Ovary (tissue), 9 donors: Measurements from ENCODE around the gene TGM2. TPM values are rescaled to one million over a fixed set of nuclear protein-coding genes. Genes with fewer than 3 reads are reported as not detected.
A peak's percentile ranks its signal among the peaks of the same experiment; 100 is the strongest.

ENCODE experiments used
- DNase-seq, 5 donors: peaks; one replicate each; pipeline ENCODE4 v3.0.0-alpha.2; 2019 to 2020
- H3K27ac ChIP-seq, 2 donors: fragments of 200-600 bp; one replicate each; pipeline versions ENCODE4 v1.5.1 to v1.8.0; 2019 to 2022
- H3K27me3 ChIP-seq: fragments of 200-600 bp; one replicate; pipeline ENCODE4 v1.8.0; 2022
- H3K36me3 ChIP-seq: fragments of 200-600 bp; sonication (generic); one replicate; pipeline ENCODE4 v1.5.1; 2019
- H3K4me1 ChIP-seq: one replicate; pipeline ENCODE4 v1.8.1; 2013; ENCODE audit warnings: mild to moderate bottlenecking, moderate library complexity; ENCODE audit not compliant: insufficient read depth
- H3K4me3 ChIP-seq: fragments of 200-600 bp; sonication (generic); one replicate; pipeline ENCODE4 v1.5.1; 2017
- H3K9me3 ChIP-seq, 2 donors: fragments of 200-600 bp in 1 of 2; sonication (generic) in 1 of 2; one replicate each; pipeline versions ENCODE4 v1.5.1 to v1.8.1; 2013 to 2019; ENCODE audit warnings: mild to moderate bottlenecking in 1 of 2, moderate library complexity in 1 of 2
- EP300 ChIP-seq: sonication (generic); formaldehyde crosslinking; IDR thresholded peaks from one replicate; pipeline ENCODE4 v1.6.1; 2017; ENCODE audit warnings: antibody characterized with exemption
- POLR2A ChIP-seq: fragments of 450-650 bp; IDR thresholded peaks from one replicate; pipeline ENCODE4 v1.6.1; 2017; ENCODE audit warnings: antibody characterized with exemption, mild to moderate bottlenecking, moderate library complexity
- WGBS, 3 donors: extraction: QIAGEN DNeasy Blood & Tissue Kit in 1 of 3; methylation state at CpG; one replicate each; pipeline versions ENCODE4 v1.1.5 to v1.1.7; 2013 to 2017; 5-methylcytosine and 5-hydroxymethylcytosine counted together
- intact Hi-C, 4 donors: fragments of 100-400 bp; cut with DNase I; formaldehyde crosslinking; loops; one replicate each; pipeline versions ENCODE4 v1.11.0 to v1.15.1; 2022 to 2023
- polyA plus RNA-seq, 2 donors: library from polyadenylated mRNA; stranded (reverse); fragments of 200-250 nt in 1 of 2; fragments of 350-450 nt in 1 of 2; fragmentation: Illumina TruSeq in 1 of 2; extraction: RNeasy Lipid Tissue Mini Kit (QIAGEN cat#74804) in 1 of 2; gene quantifications; one replicate each; pipeline ENCODE4 v1.2.3, GENCODE V29; 2013 to 2014
- total RNA-seq, 7 donors: library from RNA; depleted of rRNA in 2 of 7; stranded (reverse); fragments of >200 nt in 2 of 7; fragmentation: NEBNext Ultra II Directional in 3 of 7; extraction: Animal tissue kit (Norgen Biotek cat#: 25700) in 3 of 7; gene quantifications; one replicate each; pipeline versions ENCODE4 v1.1.0 to v1.2.4, GENCODE V29; 2016 to 2023
- TF ChIP-seq, protein P1 (sequence below), 3 donors: fragments of 450-650 bp in 2 of 3; fragments of 200-600 bp in 1 of 3; IDR thresholded peaks; one replicate each; pipeline versions ENCODE4 v1.5.1 to v1.8.0; 2016 to 2022; ENCODE audit warnings: antibody characterized with exemption in 3 of 3, mild to moderate bottlenecking in 1 of 3
- donor health status: DM: no; HTN: no; CAD: no; lungs with moderate emphysema.
- donor health status: DM: no; HTN: no; CAD: no.
- donor health status: Bipolar disorder and iron deficiency.
- donor health status: DM: yes; HTN: yes; CAD: no.
- donor health status: DM: no; HTN: no; CAD: no.
- donor health status: DM: yes; HTN: yes; CAD: no.

Gene TGM2
- total and polyA plus RNA-seq, 9 donors: 15.0 to 320 (median 52.8) TPM

DNA sequence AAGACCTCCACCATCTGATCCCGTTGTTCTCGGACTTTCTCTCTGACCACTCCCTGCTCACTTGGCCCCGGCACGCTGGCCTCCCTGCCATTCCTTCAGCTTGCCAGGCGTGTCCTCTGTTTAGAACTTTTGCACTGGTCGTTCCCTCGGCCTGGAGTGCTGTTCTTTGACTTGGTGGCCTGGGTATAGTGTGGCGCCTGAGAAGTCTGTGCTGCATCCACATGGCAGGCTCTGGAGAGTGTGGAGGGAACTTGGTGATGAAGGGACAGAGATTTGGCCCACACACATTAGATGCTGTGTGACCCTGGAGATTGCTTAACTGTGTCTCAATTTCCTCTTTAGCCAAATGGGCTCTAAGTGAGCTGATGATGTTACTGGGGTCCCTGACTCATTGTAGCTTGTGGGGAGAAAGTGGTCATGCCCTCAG lies 13.0 kb upstream of the TGM2 start:
- Histone ChIP-seq H3K4me1 (peaks cover 2% of the 10 kb centered on the region), H3K27me3 (no peaks in the 10 kb centered on the region), H3K9me3 (no peaks in the 10 kb centered on the region), H3K36me3 (no peaks in the 10 kb centered on the region), H3K4me3 (no peak overlapping the region), H3K27ac (no peak overlapping the region)
- no peak for DNase-seq
- TF ChIP-seq EP300 (no peak), POLR2A (no peak)
- TF ChIP-seq, protein P1, sequence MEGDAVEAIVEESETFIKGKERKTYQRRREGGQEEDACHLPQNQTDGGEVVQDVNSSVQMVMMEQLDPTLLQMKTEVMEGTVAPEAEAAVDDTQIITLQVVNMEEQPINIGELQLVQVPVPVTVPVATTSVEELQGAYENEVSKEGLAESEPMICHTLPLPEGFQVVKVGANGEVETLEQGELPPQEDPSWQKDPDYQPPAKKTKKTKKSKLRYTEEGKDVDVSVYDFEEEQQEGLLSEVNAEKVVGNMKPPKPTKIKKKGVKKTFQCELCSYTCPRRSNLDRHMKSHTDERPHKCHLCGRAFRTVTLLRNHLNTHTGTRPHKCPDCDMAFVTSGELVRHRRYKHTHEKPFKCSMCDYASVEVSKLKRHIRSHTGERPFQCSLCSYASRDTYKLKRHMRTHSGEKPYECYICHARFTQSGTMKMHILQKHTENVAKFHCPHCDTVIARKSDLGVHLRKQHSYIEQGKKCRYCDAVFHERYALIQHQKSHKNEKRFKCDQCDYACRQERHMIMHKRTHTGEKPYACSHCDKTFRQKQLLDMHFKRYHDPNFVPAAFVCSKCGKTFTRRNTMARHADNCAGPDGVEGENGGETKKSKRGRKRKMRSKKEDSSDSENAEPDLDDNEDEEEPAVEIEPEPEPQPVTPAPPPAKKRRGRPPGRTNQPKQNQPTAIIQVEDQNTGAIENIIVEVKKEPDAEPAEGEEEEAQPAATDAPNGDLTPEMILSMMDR (IDR thresholded peaks at IDR 0.05): no peak
- WGBS, 3 donors: 85 to 91% (median 86%) methylated on average over 8 of the region's 8 CpGs
- intact Hi-C loops: no loop called here

DNA sequence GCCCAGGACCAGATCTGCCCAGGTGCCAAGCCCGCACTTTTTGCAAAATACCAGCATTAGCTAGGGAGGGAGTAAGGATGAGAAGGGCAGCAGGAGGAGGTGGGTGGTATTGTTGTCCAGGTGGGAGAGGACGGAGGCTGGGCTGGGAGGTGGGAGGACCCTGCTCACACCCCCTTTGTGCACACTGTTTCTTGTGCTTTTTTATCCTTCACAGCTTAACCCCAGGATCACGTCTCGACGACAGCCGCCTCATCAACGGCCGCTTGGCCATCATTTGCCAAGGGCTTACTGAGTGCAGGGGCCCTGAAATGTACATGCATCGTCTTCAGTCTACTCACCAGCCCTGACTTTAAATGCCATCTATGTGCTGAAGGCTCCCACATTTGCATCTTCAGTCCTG lies 12.1 kb upstream of the TGM2 start:
- DNase-seq: no peak
- Histone ChIP-seq H3K27ac (no peak overlapping the region), H3K36me3 (no peaks in the 10 kb centered on the region), H3K4me1 (peaks cover 2% of the 10 kb centered on the region), H3K9me3 (no peaks in the 10 kb centered on the region), H3K4me3 (no peak overlapping the region), H3K27me3 (no peaks in the 10 kb centered on the region)
- TF ChIP-seq POLR2A (no peak), EP300 (no peak)
- TF ChIP-seq, protein P1 (IDR thresholded peaks at IDR 0.05): no peak
- WGBS, 3 donors: 70 to 84% (median 74%) methylated on average over 9 of the region's 9 CpGs
- intact Hi-C loops: no loop called here

DNA sequence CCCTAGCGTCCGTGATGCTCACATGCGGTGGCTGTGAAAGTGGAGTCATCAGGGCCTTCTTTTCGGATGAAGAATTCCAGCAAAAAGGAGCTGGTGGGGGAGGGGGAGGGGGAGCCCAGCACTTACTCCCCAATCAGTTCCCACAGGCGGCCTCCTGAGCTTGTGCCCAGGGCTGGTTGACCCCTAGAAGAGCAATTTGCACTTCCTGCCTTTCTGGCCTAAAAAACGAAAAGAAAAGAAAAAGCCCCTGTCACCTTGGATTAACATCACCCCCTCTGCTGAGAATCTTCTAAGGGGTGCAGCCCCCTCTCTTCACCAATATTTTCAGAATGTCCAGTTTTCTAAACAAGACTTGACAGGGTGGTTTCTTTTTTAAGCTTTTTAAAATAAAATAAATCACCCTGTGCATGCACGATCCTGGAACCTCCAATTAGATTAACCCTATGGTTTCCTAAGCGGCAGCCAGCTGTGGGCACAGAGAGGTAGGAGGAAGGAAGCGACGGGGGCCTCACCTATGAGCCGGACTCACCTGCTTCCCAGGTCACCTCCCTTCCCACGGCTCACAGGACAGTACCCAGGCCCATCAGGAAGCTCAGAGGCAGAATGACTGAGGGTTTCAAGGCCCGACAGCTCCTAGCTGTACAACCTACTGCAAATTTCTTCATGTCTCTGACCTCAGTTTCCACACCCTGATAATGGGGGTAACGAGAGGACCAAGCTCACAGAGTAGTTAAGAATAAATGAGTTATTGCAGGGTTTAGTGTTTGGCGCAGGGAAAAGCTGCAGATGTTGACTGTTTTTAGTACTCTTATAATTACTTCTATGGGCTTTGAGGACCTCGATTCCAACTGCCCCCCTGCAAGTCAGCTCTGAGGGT lies 10.5 kb upstream of the TGM2 start:
- no peak overlapping the region for H3K27ac ChIP-seq
- no peaks in the 10 kb centered on the region for H3K27me3 ChIP-seq
- intact Hi-C loops: no loop called here
- peaks cover 2% of the 10 kb centered on the region for H3K4me1 ChIP-seq
- no peaks in the 10 kb centered on the region for H3K9me3 ChIP-seq
- H3K4me3 ChIP-seq: no peak overlapping the region
- no peak for DNase-seq
- 61 to 62% (median 62%) methylated on average over 16 of the region's 16 CpGs for WGBS, 3 donors
- TF ChIP-seq, protein P1 (IDR thresholded peaks at IDR 0.05): no peak
- TF ChIP-seq POLR2A (no peak), EP300 (no peak)
- H3K36me3 ChIP-seq: no peaks in the 10 kb centered on the region

GRCh38 chr20:38173237-38174156 lies 8.4 kb upstream of the TGM2 start:
- TF ChIP-seq POLR2A (no peak), EP300 (no peak)
- TF ChIP-seq, protein P1 (IDR thresholded peaks at IDR 0.05): no peak
- Histone ChIP-seq H3K36me3 (no peaks in the 10 kb centered on the region), H3K27ac (no peak overlapping the region), H3K4me1 (peaks cover 2% of the 10 kb centered on the region), H3K27me3 (no peaks in the 10 kb centered on the region), H3K4me3 (no peak overlapping the region), H3K9me3 (no peaks in the 10 kb centered on the region)
- intact Hi-C loops: no loop called here
- 42 to 45% (median 44%) methylated on average over 14 of the region's 14 CpGs for WGBS, 3 donors
- DNase-seq: peak in 1 of 5 donors; percentile 34
